HFF-Myc (cell line): Measurements from ENCODE around the gene TMEM258.

Experiments used
- DNase-seq: peaks from one replicate; pipeline ENCODE4 v3.0.0-alpha.2; 2011; ENCODE audit warnings: low read depth; ENCODE audit errors: extremely low read depth
- H3K4me3 ChIP-seq: replicated peaks from 2 replicates; pipeline ENCODE4 v1.5.1; 2011; ENCODE audit warnings: low read depth, mild to moderate bottlenecking, control low read depth, low read length
- CTCF ChIP-seq: IDR thresholded peaks from 2 replicates; pipeline ENCODE4 v1.5.1; 2012; ENCODE audit warnings: mild to moderate bottlenecking, low read depth, low read length, control low read depth; ENCODE audit errors: missing control alignments

TMEM258 gene

GRCh38 chr11:61832207-61832606 is 39.8 kb upstream of the TMEM258 start:
- no peak for DNase-seq
- H3K4me3 ChIP-seq, result no peak overlapping the region
- no peak for TF ChIP-seq CTCF

GRCh38 chr11:61830237-61831105 is 38.1 kb upstream of the TMEM258 start:
- DNase-seq, result no peak
- H3K4me3 ChIP-seq, result peak overlapping the region; percentile 66
- TF ChIP-seq CTCF, result no peak

- H3K4me3 ChIP-seq, result peak overlapping the region; percentile 66
- no peak for TF ChIP-seq CTCF
- no peak for DNase-seq
These were observed 37.4 kb upstream of the TMEM258 start for GRCh38 chr11:61829806-61830205.

- no peak for DNase-seq
- TF ChIP-seq CTCF, result peak; percentile 62
- H3K4me3 ChIP-seq, result peak overlapping the region; percentile 66
These were observed 36.4 kb upstream of the TMEM258 start for GRCh38 chr11:61828629-61829407.

- H3K4me3 ChIP-seq, result peak overlapping the region; percentile 66
- no peak for TF ChIP-seq CTCF
- no peak for DNase-seq
These were observed 35.9 kb upstream of the TMEM258 start for GRCh38 chr11:61828379-61828628.

GRCh38 chr11:61827571-61828378 is 35.4 kb upstream of the TMEM258 start, which contains the start of gene FADS2:
FADS2 (plus strand) TSS chr11:61828300; CDS start chr11:61828391, 91 bp downstream.
- no peak for TF ChIP-seq CTCF
- peak; percentile 82 for DNase-seq
- peak within 1 kb of the TSS; percentile 66 for H3K4me3 ChIP-seq
